HCT116 (cell line): Measurements from ENCODE around the gene COX18.

ENCODE experiments used
- CBX3 ChIP-seq: IDR thresholded peaks from 2 replicates; pipeline ENCODE4 v1.6.1; 2012; ENCODE audit warnings: low read depth
- CEBPB ChIP-seq: IDR thresholded peaks from 2 replicates; pipeline ENCODE4 v1.6.1; 2012; ENCODE audit warnings: low read depth
- CTCF ChIP-seq, 3 experiments: fragments of 200-600 bp in 1 of 3; sonication (generic) in 1 of 3; IDR thresholded peaks in 2 of 3; conservative IDR thresholded peaks in 1 of 3; 2 replicates each; pipeline ENCODE4 v1.5.1; 2012 to 2017; ENCODE audit warnings: low read depth in 2 of 3, low read length in 2 of 3, antibody characterized with exemption in 1 of 3, borderline replicate concordance in 1 of 3, control low read depth in 1 of 3, mild to moderate bottlenecking in 1 of 3, mixed read lengths in 1 of 3, mixed run types in 1 of 3, moderate library complexity in 1 of 3; ENCODE audit not compliant: insufficient read depth in 1 of 3
- EGR1 ChIP-seq: IDR thresholded peaks from 2 replicates; pipeline ENCODE4 v1.6.1; 2012; ENCODE audit warnings: low read depth
- ELF1 ChIP-seq: IDR thresholded peaks from 2 replicates; pipeline ENCODE4 v1.6.1; 2012; ENCODE audit warnings: low read depth, borderline replicate concordance
- EZH2 ChIP-seq: fragments of 200-600 bp; sonication (generic); IDR thresholded peaks from 2 replicates; pipeline ENCODE4 v1.6.1; 2017; ENCODE audit warnings: antibody characterized with exemption, mixed run types
- EZH2phosphoT487 ChIP-seq: fragments of 200-600 bp; IDR thresholded peaks from 2 replicates; pipeline ENCODE4 v1.6.1; 2018; ENCODE audit warnings: antibody characterized with exemption, borderline replicate concordance
- POLR2A ChIP-seq: IDR thresholded peaks from 2 replicates; pipeline ENCODE4 v1.7.0; 2011; ENCODE audit warnings: borderline replicate concordance; ENCODE audit not compliant: insufficient read depth, insufficient read length; ENCODE audit errors: extremely low read depth
- POLR2AphosphoS5 ChIP-seq: IDR thresholded peaks from 2 replicates; pipeline ENCODE4 v1.6.1; 2011; ENCODE audit warnings: mild to moderate bottlenecking, low read depth, low read length, moderate library complexity
- REST ChIP-seq: IDR thresholded peaks from 2 replicates; pipeline ENCODE4 v1.6.1; 2012; ENCODE audit warnings: low read depth
- SIN3A ChIP-seq: IDR thresholded peaks from 2 replicates; pipeline ENCODE4 v1.6.1; 2012; ENCODE audit warnings: low read depth
- SRF ChIP-seq: IDR thresholded peaks from 2 replicates; pipeline ENCODE4 v1.6.1; 2012; ENCODE audit warnings: low read depth
- YY1 ChIP-seq: IDR thresholded peaks from 2 replicates; pipeline ENCODE4 v1.6.1; 2011; ENCODE audit warnings: low read length, low read depth, moderate library complexity, mild to moderate bottlenecking; ENCODE audit not compliant: insufficient replicate concordance; ENCODE audit errors: extremely low read depth
- ZNF274 ChIP-seq: fragments of 200-500 bp; sonication (Bioruptor generic); IDR thresholded peaks from 2 replicates; pipeline ENCODE4 v1.6.1; 2014; ENCODE audit warnings: mild to moderate bottlenecking, low read depth, low read length, inconsistent platforms

- TF ChIP-seq POLR2A (no peak), CTCF (IDR thresholded peaks at IDR 0.05 in 2 of 3, conservative IDR thresholded peaks at IDR 0.05 in 1 of 3; ENCODE audit: borderline replicate concordance in 1 of 3, insufficient read depth in 1 of 3, low read depth in 2 of 3, low read length in 2 of 3) (no peak), CEBPB (no peak), EZH2 (no peak), ZNF274 (no peak), CBX3 (no peak), ELF1 (no peak), POLR2AphosphoS5 (no peak), YY1 (no peak), SIN3A (no peak), EZH2phosphoT487 (no peak), REST (no peak), SRF (no peak), EGR1 (no peak)
Observed at GRCh38 chr4:73080789-73081188, 11.3 kb upstream of the COX18 start.
